Measurements from ENCODE around the gene LCA5.
"Not testable (repeated sequence)": the region's sequence is repeated elsewhere in the genome, so short reads cannot be mapped to it uniquely, and the experiment has no call there.

The LCA5 gene

DNA sequence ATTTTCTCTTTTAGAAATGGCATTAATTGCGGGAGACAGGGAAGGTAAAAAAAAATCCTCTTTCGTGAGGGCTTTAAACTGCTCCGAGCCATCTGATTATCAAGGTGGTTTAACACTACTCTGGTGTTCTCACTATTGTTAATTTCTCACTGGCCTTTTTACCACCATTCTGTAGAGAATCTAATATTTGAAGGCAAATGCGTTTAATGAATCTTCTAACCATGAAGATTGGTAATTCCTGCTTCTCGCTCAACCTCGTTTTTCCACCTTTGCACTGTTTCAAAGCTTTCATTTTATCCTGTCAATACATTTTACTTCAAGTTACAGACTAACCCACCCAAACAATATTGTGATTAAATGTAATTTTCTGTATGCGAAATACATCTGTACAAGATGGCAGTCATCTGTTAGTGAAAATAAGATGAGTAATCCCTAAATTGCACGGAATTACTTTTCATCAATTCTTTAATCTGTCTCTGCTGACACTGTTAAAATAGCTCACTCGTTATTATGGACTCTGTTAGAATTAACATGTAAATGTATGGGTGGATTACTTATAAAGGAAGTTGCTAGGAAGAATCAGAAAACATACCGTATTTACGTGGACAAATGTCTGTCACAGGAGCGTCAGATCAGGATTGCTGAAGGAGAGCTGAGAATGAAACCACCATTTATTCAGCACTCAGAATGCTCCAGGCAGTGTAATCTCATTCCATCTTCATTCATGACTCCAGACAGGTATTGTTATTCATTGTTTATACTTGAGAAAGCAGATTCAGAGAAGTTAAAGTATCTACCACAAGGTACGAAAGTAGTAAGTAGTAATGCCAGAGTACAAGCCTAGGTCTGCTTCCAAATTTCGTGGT lies 1.1 kb upstream of the LCA5 start:
- no peaks in the 10 kb centered on the region for H4K20me1 ChIP-seq (ENCODE audit: insufficient read depth, low read length)
- TF ChIP-seq EZH2phosphoT487 (IDR thresholded peaks at IDR 0.05; ENCODE audit: low read length) (no peak), EZH2 (optimal IDR thresholded peaks at IDR 0.05; ENCODE audit: low read depth, low read length) (no peak)
- TF ChIP-seq, protein P1, sequence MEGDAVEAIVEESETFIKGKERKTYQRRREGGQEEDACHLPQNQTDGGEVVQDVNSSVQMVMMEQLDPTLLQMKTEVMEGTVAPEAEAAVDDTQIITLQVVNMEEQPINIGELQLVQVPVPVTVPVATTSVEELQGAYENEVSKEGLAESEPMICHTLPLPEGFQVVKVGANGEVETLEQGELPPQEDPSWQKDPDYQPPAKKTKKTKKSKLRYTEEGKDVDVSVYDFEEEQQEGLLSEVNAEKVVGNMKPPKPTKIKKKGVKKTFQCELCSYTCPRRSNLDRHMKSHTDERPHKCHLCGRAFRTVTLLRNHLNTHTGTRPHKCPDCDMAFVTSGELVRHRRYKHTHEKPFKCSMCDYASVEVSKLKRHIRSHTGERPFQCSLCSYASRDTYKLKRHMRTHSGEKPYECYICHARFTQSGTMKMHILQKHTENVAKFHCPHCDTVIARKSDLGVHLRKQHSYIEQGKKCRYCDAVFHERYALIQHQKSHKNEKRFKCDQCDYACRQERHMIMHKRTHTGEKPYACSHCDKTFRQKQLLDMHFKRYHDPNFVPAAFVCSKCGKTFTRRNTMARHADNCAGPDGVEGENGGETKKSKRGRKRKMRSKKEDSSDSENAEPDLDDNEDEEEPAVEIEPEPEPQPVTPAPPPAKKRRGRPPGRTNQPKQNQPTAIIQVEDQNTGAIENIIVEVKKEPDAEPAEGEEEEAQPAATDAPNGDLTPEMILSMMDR (IDR thresholded peaks at IDR 0.05; ENCODE audit: low read length), result no peak
- H3F3A ChIP-seq (ENCODE audit: insufficient read depth, low read length), result peaks cover 11% of the 10 kb centered on the region
- peaks cover 25% of the 10 kb centered on the region for H3K4me1 ChIP-seq (ENCODE audit: low read length)
- no peaks in the 10 kb centered on the region for H3K27me3 ChIP-seq (replicated peaks; ENCODE audit: insufficient read depth, low read length)
- DNase-seq, result no peak
- no peaks in the 10 kb centered on the region for H3K9me2 ChIP-seq (replicated peaks; ENCODE audit: insufficient read depth, low read length)
- no peak overlapping the region; the same call in 1 of the 2 replicates for H3K9ac ChIP-seq (ENCODE audit: low read length)
- H2AFZ ChIP-seq (ENCODE audit: low read length), result no peak overlapping the region
- H3K27ac ChIP-seq (ENCODE audit: low read length), result no peak overlapping the region
- H3K9me3 ChIP-seq (replicated peaks; ENCODE audit: insufficient read depth, low read length), result no peaks in the 10 kb centered on the region
- H3K4me2 ChIP-seq (ENCODE audit: low read depth, low read length), result peak overlapping the region; percentile 42
- no peaks in the 10 kb centered on the region for H3K36me3 ChIP-seq (replicated peaks; ENCODE audit: insufficient read depth, low read length)
- H3K79me2 ChIP-seq (ENCODE audit: low read length), result no peaks in the 10 kb centered on the region
- peak overlapping the region; percentile 89; the same call in 1 of the 2 replicates for H3K4me3 ChIP-seq (ENCODE audit: low read length)

DNA sequence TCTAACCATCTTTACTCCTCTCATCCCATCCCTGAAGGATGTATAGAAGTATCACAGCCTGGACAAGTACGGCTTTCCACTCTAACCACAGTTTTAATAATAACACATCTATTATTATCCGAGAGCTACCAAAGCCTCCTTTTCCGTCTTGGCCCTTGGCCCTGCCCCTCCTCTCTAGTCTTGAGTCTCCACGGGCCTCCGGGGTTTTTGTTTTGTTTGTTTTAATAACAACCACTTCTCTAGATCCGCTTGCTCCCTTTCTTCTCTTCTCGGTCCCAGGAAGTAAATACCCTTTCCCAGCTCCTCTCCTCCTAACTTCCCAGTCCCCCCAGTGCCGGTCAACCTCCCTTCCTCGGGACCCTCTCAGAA lies 661 bp downstream of the LCA5 start:
- peak overlapping the region; percentile 76 for H3K9ac ChIP-seq (ENCODE audit: low read length)
- H3K9me3 ChIP-seq (replicated peaks; ENCODE audit: insufficient read depth, low read length), result no peaks in the 10 kb centered on the region
- H3K27ac ChIP-seq (ENCODE audit: low read length), result peak overlapping the region; percentile 77; the same call in 1 of the 2 replicates
- H3F3A ChIP-seq (ENCODE audit: insufficient read depth, low read length), result peaks cover 9% of the 10 kb centered on the region; the same call in 1 of the 2 replicates
- no peaks in the 10 kb centered on the region for H3K9me2 ChIP-seq (replicated peaks; ENCODE audit: insufficient read depth, low read length)
- H3K79me2 ChIP-seq (ENCODE audit: low read length), result no peaks in the 10 kb centered on the region
- peak overlapping the region; percentile 95 for H2AFZ ChIP-seq (ENCODE audit: low read length)
- H3K4me2 ChIP-seq (ENCODE audit: low read depth, low read length), result peak overlapping the region; percentile 77
- no peaks in the 10 kb centered on the region for H4K20me1 ChIP-seq (ENCODE audit: insufficient read depth, low read length)
- no peak for TF ChIP-seq EZH2 (optimal IDR thresholded peaks at IDR 0.05; ENCODE audit: low read depth, low read length)
- TF ChIP-seq, protein P1 (IDR thresholded peaks at IDR 0.05; ENCODE audit: low read length), result no peak
- H3K36me3 ChIP-seq (replicated peaks; ENCODE audit: insufficient read depth, low read length), result no peaks in the 10 kb centered on the region
- peak; percentile 46 for DNase-seq
- H3K4me3 ChIP-seq (ENCODE audit: low read length), result peak overlapping the region; percentile 89
- peaks cover 16% of the 10 kb centered on the region for H3K4me1 ChIP-seq (ENCODE audit: low read length)
- no peaks in the 10 kb centered on the region for H3K27me3 ChIP-seq (replicated peaks; ENCODE audit: insufficient read depth, low read length)

DNA sequence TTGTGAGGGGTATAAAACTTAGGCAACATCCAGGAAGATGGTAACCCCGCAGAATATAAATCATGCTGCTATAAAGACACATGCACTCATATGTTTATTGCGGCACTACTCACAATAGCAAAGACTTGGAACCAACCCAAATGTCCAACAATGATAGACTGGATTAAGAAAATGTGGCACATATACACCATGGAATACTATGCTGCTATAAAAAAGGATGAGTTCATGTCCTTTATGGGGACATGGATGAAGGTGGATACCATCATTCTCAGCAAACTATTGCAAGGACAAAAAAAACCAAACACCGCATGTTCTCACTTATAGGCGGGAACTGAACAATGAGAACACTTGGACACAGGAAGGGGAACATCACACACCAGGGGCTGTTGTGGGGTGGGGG lies 7.7 kb downstream of the LCA5 start:
- not testable (repeated sequence) for H3K4me2 ChIP-seq (ENCODE audit: low read depth, low read length); H4K20me1 ChIP-seq (ENCODE audit: insufficient read depth, low read length); H3K4me1 ChIP-seq (ENCODE audit: low read length); H3K4me3 ChIP-seq (ENCODE audit: low read length); H3F3A ChIP-seq (ENCODE audit: insufficient read depth, low read length); DNase-seq; H3K9me3 ChIP-seq (replicated peaks; ENCODE audit: insufficient read depth, low read length); H3K27ac ChIP-seq (ENCODE audit: low read length); H3K36me3 ChIP-seq (replicated peaks; ENCODE audit: insufficient read depth, low read length); H3K9ac ChIP-seq (ENCODE audit: low read length); H3K79me2 ChIP-seq (ENCODE audit: low read length); H3K27me3 ChIP-seq (replicated peaks; ENCODE audit: insufficient read depth, low read length); H3K9me2 ChIP-seq (replicated peaks; ENCODE audit: insufficient read depth, low read length); H2AFZ ChIP-seq (ENCODE audit: low read length)

DNA sequence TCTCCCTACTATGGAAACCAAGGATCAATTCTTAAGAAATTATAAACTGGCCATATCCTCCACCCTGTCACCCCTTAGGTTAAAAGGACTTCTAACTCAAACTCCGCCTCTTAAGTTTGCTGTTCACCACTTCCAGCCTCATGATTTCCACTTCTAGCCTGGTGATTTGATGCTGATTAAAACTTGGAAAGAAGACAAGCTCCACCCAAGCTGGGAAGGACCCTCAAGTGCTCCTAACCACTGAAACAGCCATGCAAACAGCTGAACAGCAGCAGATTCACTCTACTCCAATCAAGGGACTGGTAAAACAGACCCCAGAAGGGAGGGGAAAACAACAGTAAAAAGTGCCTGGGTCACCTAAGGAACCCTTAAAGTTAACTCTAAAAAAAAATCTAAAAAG lies 10.3 kb downstream of the LCA5 start:
- Histone ChIP-seq H3F3A (ENCODE audit: insufficient read depth, low read length) (no peaks in the 10 kb centered on the region), H2AFZ (ENCODE audit: low read length) (no peak overlapping the region), H3K9ac (ENCODE audit: low read length) (no peak overlapping the region), H3K9me2 (replicated peaks; ENCODE audit: insufficient read depth, low read length) (no peaks in the 10 kb centered on the region), H3K9me3 (replicated peaks; ENCODE audit: insufficient read depth, low read length) (no peaks in the 10 kb centered on the region; the same call in 1 of the 2 replicates), H3K36me3 (replicated peaks; ENCODE audit: insufficient read depth, low read length) (no peaks in the 10 kb centered on the region), H3K79me2 (ENCODE audit: low read length) (no peaks in the 10 kb centered on the region), H3K4me2 (ENCODE audit: low read depth, low read length) (no peak overlapping the region), H3K4me3 (ENCODE audit: low read length) (no peak overlapping the region), H4K20me1 (ENCODE audit: insufficient read depth, low read length) (no peaks in the 10 kb centered on the region), H3K27me3 (replicated peaks; ENCODE audit: insufficient read depth, low read length) (no peaks in the 10 kb centered on the region), H3K4me1 (ENCODE audit: low read length) (no peaks in the 10 kb centered on the region), H3K27ac (ENCODE audit: low read length) (no peak overlapping the region)
- DNase-seq, result no peak
- TF ChIP-seq, protein P1 (IDR thresholded peaks at IDR 0.05; ENCODE audit: low read length), result no peak
- no peak for TF ChIP-seq EZH2 (optimal IDR thresholded peaks at IDR 0.05; ENCODE audit: low read depth, low read length)
- no peak for TF ChIP-seq EZH2phosphoT487 (IDR thresholded peaks at IDR 0.05; ENCODE audit: low read length)

Data from MM.1S (cell line).